ENCODE measurements around the gene TATDN2.

The TATDN2 gene

GRCh38 chr3:10240799-10241198 lies 7.5 kb upstream of the TATDN2 start:
- no peak for TF ChIP-seq CTCF (IDR thresholded peaks at IDR 0.05)

- no peak for TF ChIP-seq CTCF (IDR thresholded peaks at IDR 0.05)
Observed at GRCh38 chr3:10242182-10243065, 5.8 kb upstream of the TATDN2 start.

- TF ChIP-seq CTCF (IDR thresholded peaks at IDR 0.05): no peak
Observed at GRCh38 chr3:10244009-10244408, 4.2 kb upstream of the TATDN2 start.

GRCh38 chr3:10245081-10245712 lies 3.1 kb upstream of the TATDN2 start:
- no peak for TF ChIP-seq CTCF (IDR thresholded peaks at IDR 0.05)

GRCh38 chr3:10247679-10248183 lies 528 bp upstream of the TATDN2 start:
- no peak for TF ChIP-seq CTCF (IDR thresholded peaks at IDR 0.05)

GRCh38 chr3:10248984-10249748 lies 907 bp downstream of the TATDN2 start:
- no peak for TF ChIP-seq CTCF (IDR thresholded peaks at IDR 0.05)

GRCh38 chr3:10249833-10250232 lies 1.6 kb downstream of the TATDN2 start:
- TF ChIP-seq CTCF (IDR thresholded peaks at IDR 0.05): no peak

Data from LNCAP (cell line).